Measurements from ENCODE around the gene MEPCE.

- no peak for TF ChIP-seq POLR2A (IDR thresholded peaks at IDR 0.05; ENCODE audit: low read length)
- TF ChIP-seq GATA1 (IDR thresholded peaks at IDR 0.05; ENCODE audit: low read depth, low read length): no peak
Observed at GRCh38 chr7:100434297-100435144, 4.9 kb downstream of the MEPCE start.
